Suprapubic skin (tissue), 4 donors: ENCODE data around the gene FAM3A. TPM values are rescaled to one million over a fixed set of nuclear protein-coding genes. Genes with fewer than 3 reads are reported as not detected.

ENCODE experiments used
- DNase-seq, 2 donors: peaks; one replicate each; pipeline ENCODE4 v3.0.0-alpha.2; 2019; ENCODE audit warnings: low spot score in 2 of 2
- H3K27ac ChIP-seq: fragments of 200-600 bp; sonication (generic); one replicate; pipeline ENCODE4 v1.5.1; 2019
- H3K27me3 ChIP-seq: fragments of 200-600 bp; sonication (generic); one replicate; pipeline ENCODE4 v1.5.1; 2019
- H3K36me3 ChIP-seq: fragments of 200-600 bp; sonication (generic); one replicate; pipeline ENCODE4 v1.5.1; 2019
- H3K4me1 ChIP-seq: fragments of 200-600 bp; sonication (generic); one replicate; pipeline ENCODE4 v1.5.1; 2019
- H3K4me3 ChIP-seq: fragments of 200-600 bp; sonication (generic); one replicate; pipeline ENCODE4 v1.5.1; 2019; ENCODE audit warnings: mild to moderate bottlenecking
- H3K9me3 ChIP-seq: fragments of 200-600 bp; sonication (generic); one replicate; pipeline ENCODE4 v1.5.1; 2019
- EP300 ChIP-seq: sonication (generic); formaldehyde crosslinking; IDR thresholded peaks from one replicate; pipeline ENCODE4 v1.6.1; 2017; ENCODE audit warnings: antibody characterized with exemption
- POLR2A ChIP-seq, 2 donors: fragments of 450-650 bp; IDR thresholded peaks; one replicate each; pipeline ENCODE4 v1.6.1; 2017; ENCODE audit warnings: antibody characterized with exemption in 2 of 2, mild to moderate bottlenecking in 2 of 2, moderate library complexity in 2 of 2
- POLR2AphosphoS5 ChIP-seq, 3 donors: sonication (generic); formaldehyde crosslinking; IDR thresholded peaks; one replicate each; pipeline ENCODE4 v1.6.1; 2017; ENCODE audit warnings: antibody characterized with exemption in 3 of 3
- WGBS: methylation state at CpG from one replicate; pipeline ENCODE4 v1.1.5; 2018; 5-methylcytosine and 5-hydroxymethylcytosine counted together
- total RNA-seq, 4 donors: library from RNA; depleted of rRNA; stranded (reverse); fragments of >200 nt; gene quantifications; one replicate each; pipeline ENCODE4 v1.1.0, GENCODE V29; 2016
- TF ChIP-seq, protein P1 (sequence below), 2 donors: fragments of 200-600 bp in 1 of 2; fragments of 450-650 bp in 1 of 2; sonication (generic) in 1 of 2; IDR thresholded peaks; one replicate each; pipeline ENCODE4 v1.5.1; 2016 to 2019; ENCODE audit warnings: antibody characterized with exemption in 2 of 2, mild to moderate bottlenecking in 1 of 2, moderate library complexity in 1 of 2

FAM3A gene
- total RNA-seq, 4 donors from 2014 or later, result 33.5 to 40.6 (median 36.6) TPM

- peak in 1 of 2 donors; percentile 68 for DNase-seq
- peak overlapping the region; percentile 83 for H3K27ac ChIP-seq
- 83% methylated on average over 8 of the region's 35 CpGs for WGBS
- no peaks in the 10 kb centered on the region for H3K27me3 ChIP-seq
- no peaks in the 10 kb centered on the region for H3K9me3 ChIP-seq
- TF ChIP-seq POLR2A (IDR thresholded peaks at IDR 0.05) (no peak), EP300 (no peak), POLR2AphosphoS5 (IDR thresholded peaks at IDR 0.05) (no peak)
- TF ChIP-seq, protein P1, sequence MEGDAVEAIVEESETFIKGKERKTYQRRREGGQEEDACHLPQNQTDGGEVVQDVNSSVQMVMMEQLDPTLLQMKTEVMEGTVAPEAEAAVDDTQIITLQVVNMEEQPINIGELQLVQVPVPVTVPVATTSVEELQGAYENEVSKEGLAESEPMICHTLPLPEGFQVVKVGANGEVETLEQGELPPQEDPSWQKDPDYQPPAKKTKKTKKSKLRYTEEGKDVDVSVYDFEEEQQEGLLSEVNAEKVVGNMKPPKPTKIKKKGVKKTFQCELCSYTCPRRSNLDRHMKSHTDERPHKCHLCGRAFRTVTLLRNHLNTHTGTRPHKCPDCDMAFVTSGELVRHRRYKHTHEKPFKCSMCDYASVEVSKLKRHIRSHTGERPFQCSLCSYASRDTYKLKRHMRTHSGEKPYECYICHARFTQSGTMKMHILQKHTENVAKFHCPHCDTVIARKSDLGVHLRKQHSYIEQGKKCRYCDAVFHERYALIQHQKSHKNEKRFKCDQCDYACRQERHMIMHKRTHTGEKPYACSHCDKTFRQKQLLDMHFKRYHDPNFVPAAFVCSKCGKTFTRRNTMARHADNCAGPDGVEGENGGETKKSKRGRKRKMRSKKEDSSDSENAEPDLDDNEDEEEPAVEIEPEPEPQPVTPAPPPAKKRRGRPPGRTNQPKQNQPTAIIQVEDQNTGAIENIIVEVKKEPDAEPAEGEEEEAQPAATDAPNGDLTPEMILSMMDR (IDR thresholded peaks at IDR 0.05), result no peak
- H3K4me1 ChIP-seq, result peaks cover 32% of the 10 kb centered on the region
- peak overlapping the region; percentile 69 for H3K4me3 ChIP-seq
- H3K36me3 ChIP-seq, result no peaks in the 10 kb centered on the region
Observed at GRCh38 chrX:154485150-154486051, 30.6 kb downstream of the FAM3A start.

- 65% methylated on average over 10 of the region's 16 CpGs for WGBS
- DNase-seq, result peak in 1 of 2 donors; percentile 59
- Histone ChIP-seq H3K36me3 (no peaks in the 10 kb centered on the region), H3K9me3 (no peaks in the 10 kb centered on the region), H3K4me1 (peaks cover 31% of the 10 kb centered on the region), H3K4me3 (no peak overlapping the region), H3K27me3 (no peaks in the 10 kb centered on the region), H3K27ac (no peak overlapping the region)
- TF ChIP-seq, protein P1 (IDR thresholded peaks at IDR 0.05), result no peak
- no peak for TF ChIP-seq EP300
- TF ChIP-seq POLR2A (IDR thresholded peaks at IDR 0.05), result no peak
- no peak for TF ChIP-seq POLR2AphosphoS5 (IDR thresholded peaks at IDR 0.05)
Observed at GRCh38 chrX:154484255-154485149, 31.5 kb downstream of the FAM3A start.

DNA sequence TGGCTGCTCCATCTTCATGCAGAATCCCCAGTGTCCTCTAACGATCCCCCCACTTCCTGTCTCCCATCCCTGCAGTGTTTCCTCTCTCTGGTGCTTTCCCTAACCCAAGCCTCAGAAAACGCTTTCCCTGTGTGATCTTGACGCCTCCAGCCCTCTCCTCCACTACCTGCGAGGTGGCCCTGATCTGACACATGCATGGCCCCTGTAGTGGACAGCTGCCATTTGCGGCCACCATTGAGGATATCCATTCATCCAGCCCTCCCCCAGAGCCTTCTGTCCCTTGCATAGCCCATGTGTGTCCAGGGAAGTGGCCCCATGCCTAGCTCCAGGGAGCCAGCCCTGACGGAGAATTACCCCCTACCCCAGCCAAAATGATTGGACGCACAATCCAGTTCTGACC is 32.7 kb downstream of the FAM3A start:
- no peak for TF ChIP-seq EP300
- no peak for TF ChIP-seq POLR2AphosphoS5 (IDR thresholded peaks at IDR 0.05)
- TF ChIP-seq, protein P1 (IDR thresholded peaks at IDR 0.05), result no peak
- TF ChIP-seq POLR2A (IDR thresholded peaks at IDR 0.05), result no peak
- 82% methylated on average over 7 of the region's 7 CpGs for WGBS
- DNase-seq, result no peak
- H3K36me3 ChIP-seq, result no peaks in the 10 kb centered on the region
- H3K4me3 ChIP-seq, result no peak overlapping the region
- H3K9me3 ChIP-seq, result no peaks in the 10 kb centered on the region
- H3K4me1 ChIP-seq, result peaks cover 26% of the 10 kb centered on the region
- no peaks in the 10 kb centered on the region for H3K27me3 ChIP-seq
- H3K27ac ChIP-seq, result no peak overlapping the region

DNA sequence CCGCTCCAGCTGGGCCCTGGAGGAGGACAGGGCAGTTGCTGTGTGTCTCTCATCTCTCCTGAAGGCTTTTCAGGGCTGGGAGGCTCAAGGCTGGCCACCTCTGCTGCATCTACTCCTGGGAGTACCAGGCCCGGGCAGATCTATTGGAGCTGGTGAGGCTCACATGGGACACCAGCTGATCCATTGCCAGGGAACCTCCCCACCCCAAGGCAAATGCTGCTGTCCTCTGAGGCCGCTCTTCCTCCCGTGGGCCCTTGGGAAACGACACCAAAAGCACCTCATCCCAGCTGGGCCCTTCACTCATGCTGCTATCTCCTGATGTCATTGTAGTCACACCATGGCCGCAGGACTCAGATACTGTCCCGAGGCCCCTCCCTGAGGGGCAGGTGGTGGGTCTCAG is 33.2 kb downstream of the FAM3A start:
- Histone ChIP-seq H3K4me3 (no peak overlapping the region), H3K27me3 (no peaks in the 10 kb centered on the region), H3K36me3 (no peaks in the 10 kb centered on the region), H3K4me1 (peaks cover 32% of the 10 kb centered on the region), H3K9me3 (no peaks in the 10 kb centered on the region), H3K27ac (no peak overlapping the region)
- DNase-seq, result no peak
- TF ChIP-seq EP300 (no peak), POLR2AphosphoS5 (IDR thresholded peaks at IDR 0.05) (no peak), POLR2A (IDR thresholded peaks at IDR 0.05) (no peak)
- TF ChIP-seq, protein P1 (IDR thresholded peaks at IDR 0.05), result no peak
- 75% methylated on average over 4 of the region's 7 CpGs for WGBS
